ENCODE results near the gene WWC1.

DNA sequence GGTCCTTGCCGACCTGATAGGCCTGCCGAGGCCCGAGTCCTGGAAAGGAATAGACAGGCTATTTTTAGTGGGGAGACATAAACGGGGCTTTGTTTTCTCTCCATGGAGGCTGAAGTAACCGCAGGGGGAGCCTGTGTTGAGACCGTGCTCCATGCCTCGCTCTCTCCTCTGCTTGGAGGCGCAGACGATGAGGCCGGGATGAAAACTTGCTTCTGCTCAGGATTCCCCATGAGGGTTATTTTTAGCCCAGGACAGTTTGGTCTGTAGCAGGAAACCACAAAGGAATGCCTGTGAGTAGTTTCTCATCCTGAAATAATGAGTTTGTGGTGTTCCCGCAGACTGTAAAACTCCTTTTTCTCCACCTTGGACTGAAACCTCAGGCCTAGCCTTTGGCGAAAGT, 112.9 kb downstream of the WWC1 start:
- TF ChIP-seq, protein P1, sequence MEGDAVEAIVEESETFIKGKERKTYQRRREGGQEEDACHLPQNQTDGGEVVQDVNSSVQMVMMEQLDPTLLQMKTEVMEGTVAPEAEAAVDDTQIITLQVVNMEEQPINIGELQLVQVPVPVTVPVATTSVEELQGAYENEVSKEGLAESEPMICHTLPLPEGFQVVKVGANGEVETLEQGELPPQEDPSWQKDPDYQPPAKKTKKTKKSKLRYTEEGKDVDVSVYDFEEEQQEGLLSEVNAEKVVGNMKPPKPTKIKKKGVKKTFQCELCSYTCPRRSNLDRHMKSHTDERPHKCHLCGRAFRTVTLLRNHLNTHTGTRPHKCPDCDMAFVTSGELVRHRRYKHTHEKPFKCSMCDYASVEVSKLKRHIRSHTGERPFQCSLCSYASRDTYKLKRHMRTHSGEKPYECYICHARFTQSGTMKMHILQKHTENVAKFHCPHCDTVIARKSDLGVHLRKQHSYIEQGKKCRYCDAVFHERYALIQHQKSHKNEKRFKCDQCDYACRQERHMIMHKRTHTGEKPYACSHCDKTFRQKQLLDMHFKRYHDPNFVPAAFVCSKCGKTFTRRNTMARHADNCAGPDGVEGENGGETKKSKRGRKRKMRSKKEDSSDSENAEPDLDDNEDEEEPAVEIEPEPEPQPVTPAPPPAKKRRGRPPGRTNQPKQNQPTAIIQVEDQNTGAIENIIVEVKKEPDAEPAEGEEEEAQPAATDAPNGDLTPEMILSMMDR (IDR thresholded peaks at IDR 0.05; ENCODE audit: low read length), result no peak
- no peak for TF ChIP-seq EZH2 (IDR thresholded peaks at IDR 0.05; ENCODE audit: borderline replicate concordance, low read length)
